K562 (cell line): ENCODE results near the gene FYB2. TPM values are rescaled to one million over a fixed set of nuclear protein-coding genes. Genes with fewer than 3 reads are reported as not detected.

Experiments
- ATAC-seq: fragments of 200-7000 bp; cut with Tn5 transposase; 3 replicates; pipeline ENCODE4 v1.9.1; 2020; ENCODE audit warnings: moderate library complexity
- BruUV-seq: library from RNA; stranded (reverse); fragments of 400-500 nt; replicated peaks from 2 replicates; lab custom pipeline; 2021; lab: Mats Ljungman, UMichigan
- CTCF ChIA-PET: fragments of 300-600 bp; formaldehyde crosslinking; extraction: SDS; loops from one replicate; lab custom pipeline; 2021; ENCODE audit warnings: low intra/inter-chr PET ratio; lab: Yijun Ruan, JAX
- POLR2A ChIA-PET: fragments of 300-600, 350-650 bp; sonication (Branson Sonifier 250); formaldehyde crosslinking; extraction: SDS; loops from one replicate; lab custom pipeline; 2021; ENCODE audit warnings: antibody characterized with exemption, inconsistent platforms; lab: Yijun Ruan, JAX
- DNase-seq, 4 experiments: peaks; one replicate each; pipeline versions ENCODE4 v3.0.0 to v3.0.0-alpha.2; 2011 to 2018; ENCODE audit warnings: low spot score in 3 of 4, mixed read lengths in 3 of 4; ENCODE audit errors: extremely low read depth in 1 of 4
- FAIRE-seq: peaks from 2 replicates; lab custom pipeline; 2011; peaks lifted over from hg19 to GRCh38; lab: Jason Lieb, UNC
- H2AFZ ChIP-seq: 2 replicates; pipeline ENCODE4 v1.6.0; 2011; ENCODE audit warnings: low read depth, low read length, control low read depth, inconsistent platforms
- H3K27ac ChIP-seq: fragments of 200-600 bp; 3 replicates; pipeline ENCODE4 v1.8.0; 2011; ENCODE audit warnings: low read depth, mild to moderate bottlenecking, control low read depth, inconsistent platforms, low read length, moderate library complexity, mixed read lengths; ENCODE audit errors: extremely low read depth
- H3K27me3 ChIP-seq, 2 experiments: fragments of 300-600 bp in 1 of 2; 2 replicates in 1 of 2; 3 replicates in 1 of 2; pipeline versions ENCODE4 v1.6.0 to v1.8.0; 2011; ENCODE audit warnings: inconsistent platforms in 2 of 2, low read length in 2 of 2, mild to moderate bottlenecking in 1 of 2, mixed read lengths in 1 of 2, moderate library complexity in 1 of 2; ENCODE audit not compliant: control insufficient read depth in 2 of 2, insufficient read depth in 2 of 2
- H3K36me3 ChIP-seq: fragments of 300-600 bp; 3 replicates; pipeline ENCODE4 v1.8.0; 2011; ENCODE audit warnings: mild to moderate bottlenecking, low read length, inconsistent platforms; ENCODE audit not compliant: control insufficient read depth, insufficient read depth
- H3K4me1 ChIP-seq, 2 experiments: fragments of 200-600 bp in 1 of 2; replicated peaks in 1 of 2; 2 replicates in 1 of 2; 3 replicates in 1 of 2; pipeline versions ENCODE4 v1.5.1 to v1.8.0; 2011; ENCODE audit warnings: inconsistent platforms in 2 of 2, low read length in 2 of 2, mild to moderate bottlenecking in 1 of 2, mixed read lengths in 1 of 2, moderate library complexity in 1 of 2; ENCODE audit not compliant: control insufficient read depth in 2 of 2, insufficient read depth in 2 of 2
- H3K4me2 ChIP-seq: 2 replicates; pipeline ENCODE4 v1.6.1; 2011; ENCODE audit warnings: low read length, control low read depth, inconsistent platforms, mixed read lengths; ENCODE audit not compliant: insufficient read depth
- H3K4me3 ChIP-seq: fragments of 200-600 bp; sonication (generic), shearing (Covaris generic); 2 replicates; pipeline ENCODE4 v1.5.1; 2016; ENCODE audit warnings: control low read depth, inconsistent platforms
- H3K79me2 ChIP-seq: fragments of 200-600 bp; 3 replicates; pipeline ENCODE4 v1.8.0; 2011; ENCODE audit warnings: low read length, inconsistent platforms; ENCODE audit not compliant: control insufficient read depth, insufficient read depth
- H3K9ac ChIP-seq, 2 experiments: 2 replicates each; pipeline versions ENCODE4 v1.6.0 to v1.6.1; 2011; ENCODE audit warnings: low read depth in 2 of 2, low read length in 2 of 2, control low read depth in 1 of 2, inconsistent platforms in 1 of 2, mild to moderate bottlenecking in 1 of 2, mixed read lengths in 1 of 2; ENCODE audit not compliant: insufficient read depth in 1 of 2
- H3K9me1 ChIP-seq: one replicate; pipeline ENCODE4 v1.6.0; 2011; ENCODE audit warnings: inconsistent platforms, mild to moderate bottlenecking, low read length, moderate library complexity; ENCODE audit not compliant: control insufficient read depth, insufficient read depth
- H3K9me3 ChIP-seq: replicated peaks from 2 replicates; pipeline ENCODE4 v1.5.1; 2011; ENCODE audit warnings: low read depth, low read length, inconsistent platforms; ENCODE audit not compliant: control insufficient read depth, insufficient read depth
- H4K20me1 ChIP-seq: replicated peaks from 2 replicates; pipeline ENCODE4 v1.6.1; 2011; ENCODE audit warnings: low read length, inconsistent platforms, mixed read lengths; ENCODE audit not compliant: control insufficient read depth, insufficient read depth
- CHCHD3 ChIP-seq: fragments of 250-450 bp; sonication (Bioruptor Pico); IDR thresholded peaks from 2 replicates; pipeline ENCODE4 v2.1.2; 2022; ENCODE audit warnings: mild to moderate bottlenecking
- CHD4 ChIP-seq: fragments of 200-600 bp; sonication (generic); IDR thresholded peaks from 3 replicates; pipeline ENCODE4 v1.6.1; 2012; ENCODE audit warnings: low read depth, mild to moderate bottlenecking, mixed read lengths, low read length, inconsistent platforms; ENCODE audit not compliant: insufficient read depth, insufficient replicate concordance, poor library complexity, severe bottlenecking
- FOXJ2 ChIP-seq: fragments of 200-800 bp; sonication (Bioruptor generic); IDR thresholded peaks from 2 replicates; pipeline ENCODE4 v1.6.1; 2016; ENCODE audit warnings: missing genetic modification characterization, missing compliant biosample characterization
- GTF2A2 ChIP-seq: IDR thresholded peaks from 2 replicates; pipeline ENCODE4 v1.6.1; 2016; ENCODE audit warnings: mild to moderate bottlenecking, missing genetic modification characterization, missing compliant biosample characterization
- GTF2F1 ChIP-seq: IDR thresholded peaks from 2 replicates; pipeline ENCODE4 v1.6.1; 2011; ENCODE audit warnings: low read depth, low read length, improper control_type of control experiment
- MAFG ChIP-seq: fragments of 450-650 bp; conservative IDR thresholded peaks from 2 replicates; pipeline ENCODE4 v1.6.1; 2016; ENCODE audit warnings: missing genetic modification characterization, missing compliant biosample characterization
- MCM7 ChIP-seq, 2 experiments: fragments of 450-650 bp; IDR thresholded peaks; 2 replicates each; pipeline ENCODE4 v1.6.1; 2016 to 2018
- MTF1 ChIP-seq: fragments of 250-450 bp; sonication (Bioruptor Pico); IDR thresholded peaks from 2 replicates; pipeline ENCODE4 v1.9.0; 2021; ENCODE audit warnings: moderate library complexity, mild to moderate bottlenecking, inconsistent platforms, borderline replicate concordance
- NR1H2 ChIP-seq: sonication (generic); formaldehyde crosslinking; IDR thresholded peaks from 2 replicates; pipeline ENCODE4 v1.4.0; 2020; ENCODE audit warnings: mild to moderate bottlenecking, missing genetic modification reagents
- SRSF9 ChIP-seq: fragments of 200-400 bp; formaldehyde crosslinking; IDR thresholded peaks from 2 replicates; pipeline ENCODE4 v1.6.1; 2017; ENCODE audit warnings: low read depth, low read length, borderline replicate concordance
- ZC3H11A ChIP-seq: IDR thresholded peaks from 2 replicates; pipeline ENCODE4 v1.6.1; 2012; ENCODE audit warnings: low read depth, low read length, improper control_type of control experiment
- ZFP36 ChIP-seq: fragments of 150-350 bp; IDR thresholded peaks from 2 replicates; pipeline ENCODE4 v1.6.1; 2018; ENCODE audit warnings: low read length, low read depth; ENCODE audit not compliant: partially characterized antibody
- ZNF121 ChIP-seq: sonication (generic); formaldehyde crosslinking; conservative IDR thresholded peaks from 2 replicates; pipeline ENCODE4 v1.8.0; 2022; ENCODE audit warnings: missing genetic modification reagents
- ZNF133 ChIP-seq: fragments of 250-450 bp; sonication (Bioruptor Pico); IDR thresholded peaks from 2 replicates; pipeline ENCODE4 v1.4.0; 2020; ENCODE audit warnings: mild to moderate bottlenecking
- ZNF23 ChIP-seq: fragments of 250-450 bp; sonication (Bioruptor Pico); IDR thresholded peaks from 2 replicates; pipeline ENCODE4 v1.4.0; 2020; ENCODE audit warnings: mild to moderate bottlenecking
- ZNF644 ChIP-seq: fragments of 200-800 bp; sonication (Bioruptor generic); IDR thresholded peaks from 2 replicates; pipeline ENCODE4 v1.6.1; 2016; ENCODE audit warnings: low read depth, missing genetic modification characterization, missing compliant biosample characterization
- ZNF717 ChIP-seq: fragments of 250-450 bp; sonication (Bioruptor Pico); IDR thresholded peaks from 2 replicates; pipeline ENCODE4 v1.5.0; 2021
- in situ Hi-C: fragments of 300-500 bp; cut with MboI; formaldehyde crosslinking; loops from 4 replicates; pipeline ENCODE4 v1.15.0; 2018; ENCODE audit warnings: inconsistent platforms, mixed read lengths
- intact Hi-C: fragments of 100-400 bp; cut with micrococcal nuclease; formaldehyde crosslinking; loops from 2 replicates; pipeline ENCODE4 v1.14.2; 2022
- polyA plus RNA-seq, 8 experiments: library from polyadenylated mRNA; depleted of rRNA in 4 of 8; stranded (reverse) in 5 of 8; unstranded in 3 of 8; fragments of >200 nt; fragmentation: Nextera tagmentation in 2 of 8; fragmentation: Illumina TruSeq in 1 of 8; extraction: Ambion mirVana in 2 of 8; extraction: Trizol in 1 of 8; gene quantifications; 2 replicates each; pipeline versions ENCODE4 v1.2.1 to v1.2.3, GENCODE V29; 2011 to 2014; ENCODE audit warnings: inconsistent platforms in 1 of 8, missing spikeins in 1 of 8
- total RNA-seq, 7 experiments: library from RNA; depleted of rRNA in 6 of 7; stranded (reverse); fragments of >200 nt in 6 of 7; fragmentation: Illumina TruSeq in 2 of 7; extraction: Trizol in 2 of 7; gene quantifications; 2 replicates each; pipeline versions ENCODE4 v1.2.1 to v1.2.3, GENCODE V29; 2011 to 2021; ENCODE audit warnings: low replicate concordance in 1 of 7
- TF ChIP-seq, protein P1 (sequence below): fragments of 450-650 bp; IDR thresholded peaks from 2 replicates; pipeline ENCODE4 v1.6.1; 2017; ENCODE audit warnings: mild to moderate bottlenecking, moderate library complexity
- TF ChIP-seq, protein P2 (sequence below): fragments of 450-650 bp; formaldehyde crosslinking; conservative IDR thresholded peaks from 2 replicates; pipeline ENCODE4 v1.4.0; 2022; ENCODE audit warnings: mild to moderate bottlenecking, missing genetic modification characterization
- TF ChIP-seq, protein P3 (sequence below), 3 experiments: IDR thresholded peaks in 2 of 3; conservative IDR thresholded peaks in 1 of 3; 2 replicates each; pipeline ENCODE4 v1.5.1; 2011 to 2012; ENCODE audit warnings: low read length in 3 of 3, mild to moderate bottlenecking in 3 of 3, control low read depth in 2 of 3, improper control_type of control experiment in 1 of 3, inconsistent platforms in 1 of 3, low read depth in 1 of 3, mixed read lengths in 1 of 3, moderate library complexity in 1 of 3; ENCODE audit not compliant: insufficient read depth in 2 of 3

Gene FYB2
- total and polyA plus RNA-seq, 9 of the 15 experiments (the other 6 are each of a cell fraction or from before 2014, with no cell fraction given) = not detected

DNA sequence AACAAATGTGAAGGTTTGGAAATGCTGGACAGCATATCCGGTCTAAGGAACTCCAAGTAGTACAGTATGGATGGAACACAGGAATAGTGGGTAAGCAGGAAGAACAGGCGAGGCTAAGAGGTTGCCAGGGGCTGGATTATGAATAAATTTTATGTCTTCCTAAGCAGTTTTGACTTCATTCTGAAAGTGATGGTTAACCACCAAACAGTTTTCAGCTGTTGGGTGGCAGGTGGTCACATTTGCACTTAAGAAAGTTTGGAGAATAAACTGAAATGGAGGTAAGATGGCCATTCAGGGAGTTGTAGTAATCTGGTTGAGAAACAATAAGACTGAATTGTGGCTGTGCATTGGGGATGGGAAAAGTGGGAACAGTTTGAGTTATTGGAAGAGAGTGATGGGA is 90.2 kb downstream of the FYB2 start (continued):
- TF ChIP-seq CHCHD3 = no peak
- no peak for TF ChIP-seq MCM7 (IDR thresholded peaks at IDR 0.05)
- TF ChIP-seq ZNF23 (CRISPR knock-in tag) = no peak
- no peak for TF ChIP-seq ZNF717 (CRISPR knock-in tag)
- no peak for TF ChIP-seq ZNF133 (CRISPR knock-in tag)
- TF ChIP-seq ZFP36 = no peak
- no peak for TF ChIP-seq GTF2F1

DNA sequence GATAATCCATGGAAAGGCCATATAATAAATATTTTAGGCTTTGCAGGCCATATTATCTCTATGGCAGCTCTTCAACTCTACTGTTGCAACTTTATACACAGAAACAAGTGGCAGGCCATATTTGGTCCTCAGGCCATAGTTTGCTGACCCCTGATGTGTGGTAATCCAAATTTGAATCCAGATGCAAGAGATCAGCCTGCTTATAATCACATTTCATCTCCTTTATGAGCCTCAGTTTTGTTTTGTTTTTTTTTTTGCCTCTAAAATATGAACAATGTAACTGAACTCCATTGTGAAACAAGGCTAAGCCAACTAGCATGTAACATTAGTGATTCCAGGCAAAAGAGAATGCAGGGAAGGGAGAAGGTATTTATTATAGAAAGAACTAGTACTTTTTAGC is 92.5 kb downstream of the FYB2 start:
- Histone ChIP-seq H3K27me3 (no peaks in the 10 kb centered on the region), H3K9me1 (no peaks in the 10 kb centered on the region), H3K9ac (no peak overlapping the region), H3K4me1 (no peaks in the 10 kb centered on the region), H3K4me2 (no peak overlapping the region), H3K4me3 (no peak overlapping the region), H3K9me3 (no peaks in the 10 kb centered on the region), H3K27ac (no peak overlapping the region), H3K79me2 (no peaks in the 10 kb centered on the region), H3K36me3 (no peaks in the 10 kb centered on the region), H4K20me1 (no peaks in the 10 kb centered on the region), H2AFZ (no peak overlapping the region)
- TF ChIP-seq MAFG (tag) (no peak), MTF1 (CRISPR knock-in tag) (no peak), ZC3H11A (no peak), FOXJ2 (tag) (no peak), ZNF644 (tag) (no peak), GTF2A2 (tag) (no peak), NR1H2 (no peak), ZNF121 (no peak), SRSF9 (no peak), CHD4 (no peak)
- TF ChIP-seq, protein P1, sequence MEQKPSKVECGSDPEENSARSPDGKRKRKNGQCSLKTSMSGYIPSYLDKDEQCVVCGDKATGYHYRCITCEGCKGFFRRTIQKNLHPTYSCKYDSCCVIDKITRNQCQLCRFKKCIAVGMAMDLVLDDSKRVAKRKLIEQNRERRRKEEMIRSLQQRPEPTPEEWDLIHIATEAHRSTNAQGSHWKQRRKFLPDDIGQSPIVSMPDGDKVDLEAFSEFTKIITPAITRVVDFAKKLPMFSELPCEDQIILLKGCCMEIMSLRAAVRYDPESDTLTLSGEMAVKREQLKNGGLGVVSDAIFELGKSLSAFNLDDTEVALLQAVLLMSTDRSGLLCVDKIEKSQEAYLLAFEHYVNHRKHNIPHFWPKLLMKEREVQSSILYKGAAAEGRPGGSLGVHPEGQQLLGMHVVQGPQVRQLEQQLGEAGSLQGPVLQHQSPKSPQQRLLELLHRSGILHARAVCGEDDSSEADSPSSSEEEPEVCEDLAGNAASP = no peak
- TF ChIP-seq, protein P2, sequence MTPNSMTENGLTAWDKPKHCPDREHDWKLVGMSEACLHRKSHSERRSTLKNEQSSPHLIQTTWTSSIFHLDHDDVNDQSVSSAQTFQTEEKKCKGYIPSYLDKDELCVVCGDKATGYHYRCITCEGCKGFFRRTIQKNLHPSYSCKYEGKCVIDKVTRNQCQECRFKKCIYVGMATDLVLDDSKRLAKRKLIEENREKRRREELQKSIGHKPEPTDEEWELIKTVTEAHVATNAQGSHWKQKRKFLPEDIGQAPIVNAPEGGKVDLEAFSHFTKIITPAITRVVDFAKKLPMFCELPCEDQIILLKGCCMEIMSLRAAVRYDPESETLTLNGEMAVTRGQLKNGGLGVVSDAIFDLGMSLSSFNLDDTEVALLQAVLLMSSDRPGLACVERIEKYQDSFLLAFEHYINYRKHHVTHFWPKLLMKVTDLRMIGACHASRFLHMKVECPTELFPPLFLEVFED (CRISPR knock-in tag) = no peak
- TF ChIP-seq, protein P3, sequence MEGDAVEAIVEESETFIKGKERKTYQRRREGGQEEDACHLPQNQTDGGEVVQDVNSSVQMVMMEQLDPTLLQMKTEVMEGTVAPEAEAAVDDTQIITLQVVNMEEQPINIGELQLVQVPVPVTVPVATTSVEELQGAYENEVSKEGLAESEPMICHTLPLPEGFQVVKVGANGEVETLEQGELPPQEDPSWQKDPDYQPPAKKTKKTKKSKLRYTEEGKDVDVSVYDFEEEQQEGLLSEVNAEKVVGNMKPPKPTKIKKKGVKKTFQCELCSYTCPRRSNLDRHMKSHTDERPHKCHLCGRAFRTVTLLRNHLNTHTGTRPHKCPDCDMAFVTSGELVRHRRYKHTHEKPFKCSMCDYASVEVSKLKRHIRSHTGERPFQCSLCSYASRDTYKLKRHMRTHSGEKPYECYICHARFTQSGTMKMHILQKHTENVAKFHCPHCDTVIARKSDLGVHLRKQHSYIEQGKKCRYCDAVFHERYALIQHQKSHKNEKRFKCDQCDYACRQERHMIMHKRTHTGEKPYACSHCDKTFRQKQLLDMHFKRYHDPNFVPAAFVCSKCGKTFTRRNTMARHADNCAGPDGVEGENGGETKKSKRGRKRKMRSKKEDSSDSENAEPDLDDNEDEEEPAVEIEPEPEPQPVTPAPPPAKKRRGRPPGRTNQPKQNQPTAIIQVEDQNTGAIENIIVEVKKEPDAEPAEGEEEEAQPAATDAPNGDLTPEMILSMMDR (IDR thresholded peaks at IDR 0.05 in 2 of 3, conservative IDR thresholded peaks at IDR 0.05 in 1 of 3; ENCODE audit: insufficient read depth in 2 of 3, low read depth in 1 of 3, low read length in 3 of 3) = no peak
- ChIA-PET CTCF (no interaction called here), POLR2A (no interaction called here)
- FAIRE-seq (no peak), DNase-seq (no peak), ATAC-seq (no peak)
- in situ Hi-C loops (no loop called here), intact Hi-C loops (no loop called here)
- BruUV-seq = no TSS peak
